Tibial artery (tissue), 4 donors: ENCODE results near the gene PRPSAP1.

Experiments used
- DNase-seq, 2 donors: peaks; one replicate each; pipeline ENCODE4 v3.0.0-alpha.2; 2019
- H3K27ac ChIP-seq, 2 donors: fragments of 200-600 bp; sonication (generic) in 1 of 2; 1 replicate in 1 of 2; 2 replicates in 1 of 2; pipeline ENCODE4 v1.5.1; 2018 to 2019; ENCODE audit warnings: mild to moderate bottlenecking in 1 of 2
- H3K27me3 ChIP-seq, 2 donors: fragments of 200-600 bp; sonication (generic) in 1 of 2; one replicate each; pipeline versions ENCODE4 v1.5.1 to v1.6.0; 2016 to 2019
- H3K36me3 ChIP-seq, 3 donors: fragments of 200-600 bp; sonication (generic) in 2 of 3; one replicate each; pipeline ENCODE4 v1.5.1; 2016 to 2019; ENCODE audit warnings: mild to moderate bottlenecking in 2 of 3
- H3K4me1 ChIP-seq, 4 donors: fragments of 200-600 bp; sonication (generic) in 2 of 4; 1 replicate in 3 of 4; 2 replicates in 1 of 4; pipeline ENCODE4 v1.5.1; 2016 to 2019
- H3K4me3 ChIP-seq, 2 donors: fragments of 200-600 bp; sonication (generic) in 1 of 2; 1 replicate in 1 of 2; 2 replicates in 1 of 2; pipeline ENCODE4 v1.5.1; 2018 to 2019; ENCODE audit warnings: mild to moderate bottlenecking in 2 of 2
- H3K9me3 ChIP-seq, 3 donors: fragments of 200-600 bp; sonication (generic) in 1 of 3; one replicate each; pipeline ENCODE4 v1.5.1; 2016 to 2019
- CTCF ChIP-seq, 2 experiments: fragments of 200-600 bp in 1 of 2; fragments of 450-650 bp in 1 of 2; IDR thresholded peaks; one replicate each; pipeline ENCODE4 v1.5.1; 2017 to 2019; ENCODE audit warnings: antibody characterized with exemption in 2 of 2, mild to moderate bottlenecking in 1 of 2, moderate library complexity in 1 of 2
- intact Hi-C: fragments of 100-400 bp; cut with DNase I; formaldehyde crosslinking; loops from one replicate; pipeline ENCODE4 v1.15.0; 2023; ENCODE audit warnings: low total_unique reads

Gene PRPSAP1

GRCh38 chr17:76376318-76377133 lies 22.8 kb upstream of the PRPSAP1 start:
- Histone ChIP-seq H3K36me3 (no peaks in the 10 kb centered on the region), H3K4me1 (peaks cover 0 to 5% (median 2%) of the 10 kb centered on the region in 4 donors), H3K9me3 (no peaks in the 10 kb centered on the region), H3K27me3 (no peaks in the 10 kb centered on the region), H3K27ac (no peak overlapping the region), H3K4me3 (no peak overlapping the region)
- intact Hi-C loops, result no loop called here
- no peak for DNase-seq
- no peak for TF ChIP-seq CTCF (IDR thresholded peaks at IDR 0.05)

GRCh38 chr17:76371656-76372628 lies 18.2 kb upstream of the PRPSAP1 start:
- Histone ChIP-seq H3K36me3 (no peaks in the 10 kb centered on the region), H3K27me3 (no peaks in the 10 kb centered on the region), H3K27ac (no peak overlapping the region), H3K4me1 (peaks cover 0 to 19% (median 10%) of the 10 kb centered on the region in 4 donors), H3K4me3 (no peak overlapping the region), H3K9me3 (no peaks in the 10 kb centered on the region)
- no peak for TF ChIP-seq CTCF (IDR thresholded peaks at IDR 0.05)
- intact Hi-C loops, result no loop called here
- no peak for DNase-seq

DNA sequence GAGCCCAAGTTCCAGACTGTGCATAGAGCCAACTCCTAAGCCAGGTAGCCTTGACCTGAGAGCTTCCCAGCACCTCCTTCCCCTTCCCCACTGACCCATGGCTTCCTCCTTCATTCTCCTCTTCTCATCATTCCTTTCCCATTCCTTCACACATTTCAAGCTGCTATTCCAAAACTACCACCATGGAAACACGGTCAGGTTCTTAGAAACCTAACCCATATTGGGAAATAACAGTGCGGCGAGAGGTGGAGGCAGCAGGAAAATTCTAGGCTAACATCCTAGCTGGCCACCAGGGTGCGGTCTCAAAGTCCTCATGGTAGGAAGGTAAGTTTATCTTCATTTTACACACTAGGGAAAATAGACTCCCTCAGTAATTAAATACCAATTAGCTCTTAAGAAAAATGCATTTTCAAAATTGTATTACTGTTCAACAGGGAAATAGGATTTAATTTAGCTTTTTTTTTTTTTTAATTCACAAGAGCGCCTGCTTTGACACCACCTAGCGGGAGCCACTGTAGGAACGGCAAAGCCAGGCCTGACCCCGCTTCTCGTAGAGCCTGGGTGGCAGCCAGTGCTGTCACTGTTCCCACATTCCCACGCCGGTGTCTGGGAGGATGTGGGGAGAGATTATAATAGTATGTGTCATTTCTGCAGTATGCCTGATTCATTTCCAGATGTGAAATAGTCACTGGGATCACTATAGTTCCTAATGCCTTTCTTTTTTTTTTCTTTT lies 16.7 kb upstream of the PRPSAP1 start:
- peaks cover 0 to 16% (median 8%) of the 10 kb centered on the region in 4 donors for H3K4me1 ChIP-seq
- intact Hi-C loops, result no loop called here
- H3K36me3 ChIP-seq, result no peaks in the 10 kb centered on the region
- no peaks in the 10 kb centered on the region for H3K9me3 ChIP-seq
- peak; percentile 67 to 84 for DNase-seq
- H3K4me3 ChIP-seq, result no peak overlapping the region
- peak; percentile 31 to 43 for TF ChIP-seq CTCF (IDR thresholded peaks at IDR 0.05)
- no peaks in the 10 kb centered on the region for H3K27me3 ChIP-seq
- peak overlapping the region in 1 of 2 donors; percentile 24 for H3K27ac ChIP-seq

GRCh38 chr17:76369804-76370203 lies 16.1 kb upstream of the PRPSAP1 start:
- DNase-seq, result no peak
- Histone ChIP-seq H3K9me3 (no peaks in the 10 kb centered on the region), H3K27me3 (no peaks in the 10 kb centered on the region), H3K27ac (no peak overlapping the region), H3K36me3 (no peaks in the 10 kb centered on the region), H3K4me1 (peaks cover 0 to 16% (median 8%) of the 10 kb centered on the region in 4 donors), H3K4me3 (no peak overlapping the region)
- intact Hi-C loops, result no loop called here
- TF ChIP-seq CTCF (IDR thresholded peaks at IDR 0.05), result no peak

- H3K4me1 ChIP-seq, result peaks cover 0 to 16% (median 8%) of the 10 kb centered on the region in 4 donors
- H3K36me3 ChIP-seq, result no peaks in the 10 kb centered on the region
- peaks cover 0 to under 1% of the 10 kb centered on the region in 2 donors for H3K27me3 ChIP-seq
- intact Hi-C loops, result no loop called here
- no peak overlapping the region for H3K4me3 ChIP-seq
- DNase-seq, result no peak
- no peaks in the 10 kb centered on the region for H3K9me3 ChIP-seq
- TF ChIP-seq CTCF (IDR thresholded peaks at IDR 0.05), result no peak
- no peak overlapping the region for H3K27ac ChIP-seq
These were observed 15.7 kb upstream of the PRPSAP1 start for GRCh38 chr17:76369379-76369778.
